C4-2B (cell line): ENCODE results near the gene WWOX.

Experiments
- CTCF ChIP-seq: fragments of 450-650 bp; conservative IDR thresholded peaks from 2 replicates; pipeline ENCODE4 v1.5.1; 2017; ENCODE audit warnings: mild to moderate bottlenecking
- ZFX ChIP-seq: fragments of 450-650 bp; IDR thresholded peaks from 2 replicates; pipeline ENCODE4 v1.6.1; 2017

GRCh38 chr16:79132701-79133100 is 1033.2 kb downstream of the WWOX start:
- TF ChIP-seq CTCF (no peak), ZFX (no peak)
